Upper lobe of left lung (tissue), 6 donors: ENCODE measurements around the gene MTCL3.

Source experiments
- ATAC-seq, 2 donors: fragments of 200-7000 bp; cut with Tn5 transposase; one replicate each; pipeline ENCODE4 v1.9.1; 2022; ENCODE audit warnings: mild to moderate bottlenecking in 2 of 2, moderate library complexity in 2 of 2; ENCODE audit not compliant: low FRiP score in 2 of 2
- DNase-seq, 2 donors: peaks; one replicate each; pipeline ENCODE4 v3.0.0-alpha.2; 2019 to 2020
- H3K27ac ChIP-seq, 4 donors: fragments of 200-600 bp; sonication (generic); one replicate each; pipeline ENCODE4 v1.5.1; 2016 to 2019
- H3K27me3 ChIP-seq, 4 donors: fragments of 200-600 bp; sonication (generic); one replicate each; pipeline ENCODE4 v1.5.1; 2017 to 2019
- H3K36me3 ChIP-seq, 4 donors: fragments of 200-600 bp; sonication (generic); one replicate each; pipeline ENCODE4 v1.5.1; 2016 to 2019
- H3K4me1 ChIP-seq, 4 donors: fragments of 200-600 bp; sonication (generic); one replicate each; pipeline ENCODE4 v1.5.1; 2018 to 2019
- H3K4me3 ChIP-seq, 4 donors: fragments of 200-600 bp; sonication (generic); one replicate each; pipeline ENCODE4 v1.5.1; 2017 to 2019; ENCODE audit warnings: mild to moderate bottlenecking in 2 of 4, moderate library complexity in 1 of 4
- H3K9me3 ChIP-seq, 4 donors: fragments of 200-600 bp; sonication (generic); one replicate each; pipeline ENCODE4 v1.5.1; 2018 to 2019
- EP300 ChIP-seq, 4 donors: sonication (generic); formaldehyde crosslinking; IDR thresholded peaks; one replicate each; pipeline ENCODE4 v1.5.1; 2017; ENCODE audit warnings: antibody characterized with exemption in 4 of 4, control low read depth in 2 of 4
- POLR2A ChIP-seq, 4 donors: fragments of 450-650 bp; IDR thresholded peaks; one replicate each; pipeline ENCODE4 v1.5.1; 2016 to 2017; ENCODE audit warnings: antibody characterized with exemption in 4 of 4, mild to moderate bottlenecking in 2 of 4
- POLR2AphosphoS5 ChIP-seq, 2 donors: sonication (generic); formaldehyde crosslinking; IDR thresholded peaks; one replicate each; pipeline ENCODE4 v1.5.1; 2017; ENCODE audit warnings: antibody characterized with exemption in 2 of 2
- WGBS, 2 donors: methylation state at CpG; one replicate each; pipeline ENCODE4 v1.1.5; 2017 to 2018; 5-methylcytosine and 5-hydroxymethylcytosine counted together
- TF ChIP-seq, protein P1 (sequence below), 6 experiments: fragments of 450-650 bp in 4 of 6; fragments of 200-600 bp in 2 of 6; sonication (generic) in 2 of 6; IDR thresholded peaks; one replicate each; pipeline ENCODE4 v1.5.1; 2016 to 2019; ENCODE audit warnings: antibody characterized with exemption in 6 of 6
- donor health status: DM: no; HTN: no; CAD: no; lungs with moderate emphysema.
- donor health status: DM: no; HTN: yes; CAD: no; lungs with severe emphysema.

MTCL3 gene

GRCh38 chr6:127518710-127519468 is at the start of gene MTCL3:
MTCL3 (minus strand) TSS chr6:127519335.
- ATAC-seq (peak in 1 of 2 donors; percentile 3), DNase-seq (peak in 1 of 2 donors; percentile 84)

DNA sequence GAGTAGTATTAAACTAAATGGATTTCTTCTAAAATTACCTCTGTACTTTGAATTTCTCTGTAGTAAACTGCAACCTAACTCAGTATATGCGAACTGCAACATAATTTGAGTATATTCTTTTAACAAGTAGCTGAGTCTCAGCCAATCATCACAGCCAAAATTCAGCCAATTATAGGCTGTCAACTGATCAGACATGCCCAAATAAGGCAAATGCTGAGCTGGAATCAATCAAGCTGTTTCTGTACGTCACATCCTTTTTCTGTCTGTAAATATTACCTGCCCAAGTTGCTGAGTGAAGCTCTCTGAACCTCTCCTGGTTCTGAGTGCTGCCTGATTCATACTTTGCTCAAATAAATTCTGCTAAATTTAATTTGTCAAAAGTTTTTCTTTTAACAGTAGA is 48.3 kb upstream of the MTCL3 start:
- DNase-seq (no peak), ATAC-seq (no peak)
- Histone ChIP-seq H3K9me3 (no peaks in the 10 kb centered on the region), H3K4me3 (no peak overlapping the region), H3K4me1 (peaks cover 0 to 6% (median 0%) of the 10 kb centered on the region in 4 donors), H3K36me3 (no peaks in the 10 kb centered on the region), H3K27ac (no peak overlapping the region), H3K27me3 (no peaks in the 10 kb centered on the region)
- TF ChIP-seq EP300 (IDR thresholded peaks at IDR 0.05), result no peak
- TF ChIP-seq, protein P1, sequence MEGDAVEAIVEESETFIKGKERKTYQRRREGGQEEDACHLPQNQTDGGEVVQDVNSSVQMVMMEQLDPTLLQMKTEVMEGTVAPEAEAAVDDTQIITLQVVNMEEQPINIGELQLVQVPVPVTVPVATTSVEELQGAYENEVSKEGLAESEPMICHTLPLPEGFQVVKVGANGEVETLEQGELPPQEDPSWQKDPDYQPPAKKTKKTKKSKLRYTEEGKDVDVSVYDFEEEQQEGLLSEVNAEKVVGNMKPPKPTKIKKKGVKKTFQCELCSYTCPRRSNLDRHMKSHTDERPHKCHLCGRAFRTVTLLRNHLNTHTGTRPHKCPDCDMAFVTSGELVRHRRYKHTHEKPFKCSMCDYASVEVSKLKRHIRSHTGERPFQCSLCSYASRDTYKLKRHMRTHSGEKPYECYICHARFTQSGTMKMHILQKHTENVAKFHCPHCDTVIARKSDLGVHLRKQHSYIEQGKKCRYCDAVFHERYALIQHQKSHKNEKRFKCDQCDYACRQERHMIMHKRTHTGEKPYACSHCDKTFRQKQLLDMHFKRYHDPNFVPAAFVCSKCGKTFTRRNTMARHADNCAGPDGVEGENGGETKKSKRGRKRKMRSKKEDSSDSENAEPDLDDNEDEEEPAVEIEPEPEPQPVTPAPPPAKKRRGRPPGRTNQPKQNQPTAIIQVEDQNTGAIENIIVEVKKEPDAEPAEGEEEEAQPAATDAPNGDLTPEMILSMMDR (IDR thresholded peaks at IDR 0.05), result no peak
- WGBS, 2 donors, result 50 to 66% methylated on average over 2 of the region's 2 CpGs

More at GRCh38 chr6:127518710-127519468, at the start of gene MTCL3:
- Histone ChIP-seq H3K36me3 (no peaks in the 10 kb centered on the region), H3K27me3 (peaks cover 0 to 32% (median 15%) of the 10 kb centered on the region in 4 donors), H3K4me3 (no peak within 1 kb of the TSS), H3K27ac (no peak within 1 kb of the TSS), H3K9me3 (no peaks in the 10 kb centered on the region), H3K4me1 (peaks cover 21 to 44% (median 32%) of the 10 kb centered on the region in 4 donors)
- TF ChIP-seq EP300 (IDR thresholded peaks at IDR 0.05) (no peak), POLR2AphosphoS5 (IDR thresholded peaks at IDR 0.05) (no peak), POLR2A (IDR thresholded peaks at IDR 0.05) (no peak)
- TF ChIP-seq, protein P1 (IDR thresholded peaks at IDR 0.05), result no peak
- WGBS, 2 donors, result 5% methylated on average over 35 to 42 of the region's 42 CpGs

GRCh38 chr6:127566651-127567050 is 47.5 kb upstream of the MTCL3 start:
- TF ChIP-seq POLR2A (IDR thresholded peaks at IDR 0.05) (no peak), EP300 (IDR thresholded peaks at IDR 0.05) (no peak), POLR2AphosphoS5 (IDR thresholded peaks at IDR 0.05) (no peak)
- TF ChIP-seq, protein P1 (IDR thresholded peaks at IDR 0.05), result no peak
- H3K27me3 ChIP-seq, result no peaks in the 10 kb centered on the region
- H3K36me3 ChIP-seq, result no peaks in the 10 kb centered on the region
- H3K9me3 ChIP-seq, result no peaks in the 10 kb centered on the region
- no peak overlapping the region for H3K27ac ChIP-seq
- DNase-seq (no peak), ATAC-seq (no peak)
- H3K4me1 ChIP-seq, result peaks cover 0 to 6% (median 0%) of the 10 kb centered on the region in 4 donors
- H3K4me3 ChIP-seq, result no peak overlapping the region

- no peaks in the 10 kb centered on the region for H3K27me3 ChIP-seq
- DNase-seq, result no peak
- TF ChIP-seq, protein P1 (IDR thresholded peaks at IDR 0.05), result no peak
- TF ChIP-seq POLR2AphosphoS5 (IDR thresholded peaks at IDR 0.05), result no peak
- H3K4me3 ChIP-seq, result no peak overlapping the region
- H3K27ac ChIP-seq, result no peak overlapping the region
- no peak for ATAC-seq
- no peaks in the 10 kb centered on the region for H3K9me3 ChIP-seq
- no peaks in the 10 kb centered on the region for H3K36me3 ChIP-seq
- peaks cover 0 to 3% (median 0%) of the 10 kb centered on the region in 4 donors for H3K4me1 ChIP-seq
Measured at GRCh38 chr6:127566119-127566518, 47.0 kb upstream of the MTCL3 start.

DNA sequence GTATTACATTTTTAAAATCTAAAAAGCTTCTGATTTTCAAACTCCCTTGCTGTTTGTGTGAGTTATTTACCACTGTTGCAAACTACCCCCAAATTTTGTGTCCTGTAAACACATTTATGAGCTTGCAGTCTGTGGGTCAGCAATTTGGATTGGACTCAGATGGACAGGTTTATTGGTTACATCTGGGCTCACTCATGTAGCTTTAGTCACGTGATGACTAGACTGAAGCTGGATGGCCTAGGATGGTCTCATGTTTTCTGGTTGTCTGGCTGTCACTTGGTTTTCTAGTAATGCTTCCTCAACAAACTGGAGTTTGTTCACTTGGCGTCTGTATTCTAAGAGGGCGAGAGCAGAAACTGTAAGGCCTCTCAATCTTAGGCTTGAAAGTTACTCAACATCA is 45.6 kb upstream of the MTCL3 start:
- ATAC-seq, result no peak
- H3K27me3 ChIP-seq, result no peaks in the 10 kb centered on the region
- no peaks in the 10 kb centered on the region for H3K36me3 ChIP-seq
- WGBS, 2 donors, result 88% methylated on average over 3 of the region's 3 CpGs
- H3K9me3 ChIP-seq, result no peaks in the 10 kb centered on the region
- no peak for DNase-seq
- no peak overlapping the region for H3K4me3 ChIP-seq
- no peak overlapping the region for H3K27ac ChIP-seq
- H3K4me1 ChIP-seq, result no peaks in the 10 kb centered on the region
- no peak for TF ChIP-seq POLR2A (IDR thresholded peaks at IDR 0.05)
- TF ChIP-seq, protein P1 (IDR thresholded peaks at IDR 0.05), result no peak
- no peak for TF ChIP-seq POLR2AphosphoS5 (IDR thresholded peaks at IDR 0.05)
- no peak for TF ChIP-seq EP300 (IDR thresholded peaks at IDR 0.05)
